GM12892 (cell line): ENCODE results near the gene ADCY1.

Experiments
- DNase-seq: peaks from one replicate; pipeline ENCODE4 v3.0.0; 2011; ENCODE audit not compliant: insufficient read length
- FAIRE-seq: peaks from 2 replicates; lab custom pipeline; 2011; peaks lifted over from hg19 to GRCh38; lab: Jason Lieb, UNC
- POLR2A ChIP-seq: IDR thresholded peaks from 2 replicates; pipeline ENCODE4 v1.6.1; 2011; ENCODE audit warnings: low read depth, low read length, control low read depth
- POLR2AphosphoS5 ChIP-seq: IDR thresholded peaks from 2 replicates; pipeline ENCODE4 v1.6.1; 2011; ENCODE audit warnings: low read depth, low read length, control low read depth
- TAF1 ChIP-seq: IDR thresholded peaks from 2 replicates; pipeline ENCODE4 v1.6.1; 2011; ENCODE audit warnings: low read depth, mild to moderate bottlenecking, control low read depth, low read length, borderline replicate concordance

The ADCY1 gene

DNA sequence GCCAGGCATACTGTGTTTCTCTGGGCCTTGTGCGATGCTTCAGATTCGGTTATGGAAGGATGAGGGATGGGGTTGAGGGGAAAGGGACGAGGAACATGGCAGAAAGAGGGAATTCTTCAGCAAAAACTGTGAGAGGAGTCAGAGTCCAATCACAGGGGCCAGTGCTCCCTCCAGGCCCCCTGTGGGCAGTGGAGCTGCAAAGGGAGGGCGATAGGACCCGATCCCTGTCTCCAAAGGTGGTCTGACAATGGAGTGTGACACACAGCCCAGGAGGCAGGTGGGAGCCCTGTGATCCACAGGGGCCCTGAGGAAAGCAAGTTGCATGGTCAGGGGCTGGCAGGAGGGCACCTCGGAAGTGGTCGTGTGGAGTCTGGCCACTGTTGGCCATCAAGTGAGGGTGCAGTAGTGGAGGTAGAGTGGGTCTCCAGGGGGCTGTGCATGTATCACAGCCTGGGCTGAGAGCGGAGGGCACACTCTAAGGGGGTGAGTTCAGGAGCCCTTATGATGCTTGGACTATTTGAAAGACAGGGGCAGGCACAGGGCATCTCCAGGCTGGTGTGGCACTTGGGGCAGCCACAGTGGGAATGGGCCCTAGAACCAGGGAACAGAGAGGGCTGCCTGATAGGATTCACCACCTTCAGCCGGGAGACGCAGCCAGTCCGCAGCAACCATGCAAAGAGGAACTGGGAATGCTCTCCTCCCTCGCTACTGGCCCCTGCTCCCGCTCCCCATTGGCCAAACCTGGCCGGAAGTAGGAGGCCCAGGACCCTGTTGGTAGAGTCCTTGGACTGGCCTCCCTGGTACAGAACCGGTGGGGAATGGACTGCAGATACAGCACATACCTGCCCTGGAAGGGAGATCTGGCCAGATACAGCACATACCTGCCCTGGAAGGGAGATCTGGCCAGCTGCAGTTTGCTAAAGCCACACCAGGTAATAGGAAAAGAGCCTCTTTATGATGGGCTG is 115.9 kb downstream of the ADCY1 start:
- no peak for TF ChIP-seq POLR2A
- TF ChIP-seq TAF1, result no peak
- no peak for TF ChIP-seq POLR2AphosphoS5
- no peak for DNase-seq
- FAIRE-seq, result no peak

DNA sequence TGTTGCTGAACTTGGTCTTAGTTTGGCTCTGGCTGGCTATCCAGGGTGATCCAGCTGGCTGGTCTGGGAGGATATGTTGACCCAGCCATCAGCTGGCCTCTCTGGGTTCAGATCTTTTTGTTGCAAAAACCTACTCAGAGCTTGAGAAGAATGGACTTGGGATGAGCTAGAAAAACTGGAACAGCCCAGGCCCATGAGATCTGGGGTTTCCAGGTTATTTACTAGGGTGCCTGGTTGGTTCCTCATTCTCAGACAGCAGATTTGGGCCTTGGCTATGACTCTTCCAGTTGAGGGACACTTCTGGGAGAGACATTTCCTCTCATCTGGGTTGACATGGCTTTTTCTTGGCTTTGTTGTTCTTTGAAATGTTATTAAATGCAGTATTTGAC is 116.6 kb downstream of the ADCY1 start:
- TF ChIP-seq POLR2AphosphoS5 (no peak), POLR2A (no peak), TAF1 (no peak)
- FAIRE-seq (no peak), DNase-seq (no peak)

DNA sequence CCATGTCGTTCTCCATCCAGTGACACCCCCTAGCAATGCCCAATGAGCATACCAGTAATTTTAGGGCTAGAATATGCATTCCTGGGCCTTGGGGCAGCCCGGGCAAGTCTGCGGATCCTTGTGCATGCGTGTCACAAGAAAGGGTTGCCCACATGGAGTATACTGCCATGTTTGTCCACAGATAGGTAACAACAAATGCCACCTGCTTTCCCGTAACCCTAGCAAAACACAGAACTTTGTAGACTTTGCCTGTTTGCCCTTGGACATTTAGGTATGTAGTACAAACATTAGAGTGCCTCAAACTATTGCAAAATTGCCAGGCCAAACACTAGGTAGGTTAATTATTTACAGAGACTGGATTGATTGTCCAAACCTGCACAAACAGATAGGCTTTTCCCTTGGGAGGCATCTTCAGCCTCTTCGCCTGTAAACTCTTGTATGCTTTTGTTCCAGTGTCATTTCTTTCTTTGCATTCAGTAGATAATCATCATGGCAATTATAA is 117.0 kb downstream of the ADCY1 start:
- FAIRE-seq (no peak), DNase-seq (no peak)

DNA sequence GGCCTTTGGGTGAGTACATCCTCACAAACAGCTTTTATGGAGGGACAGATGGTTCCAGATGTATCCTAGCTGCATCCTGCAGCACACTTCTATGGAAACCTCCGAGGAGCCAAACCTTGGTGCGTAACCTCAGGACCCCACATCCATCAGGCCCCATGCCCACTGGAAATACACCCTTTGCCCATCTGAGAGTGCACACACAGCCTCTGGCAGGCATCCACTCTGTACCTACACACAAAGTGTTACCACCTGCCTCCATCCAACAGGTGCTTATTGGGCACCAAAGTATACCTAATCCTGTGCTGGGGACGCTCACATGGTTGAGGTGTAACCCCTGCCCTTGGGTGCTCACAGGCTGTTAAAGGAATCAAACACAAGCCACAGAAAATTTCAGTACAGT is 117.9 kb downstream of the ADCY1 start:
- no peak for FAIRE-seq
- no peak for TF ChIP-seq POLR2A
- TF ChIP-seq POLR2AphosphoS5, result no peak
- no peak for TF ChIP-seq TAF1
- DNase-seq, result no peak

More for the DNA sequence above, 117.0 kb downstream of the ADCY1 start:
- no peak for TF ChIP-seq POLR2AphosphoS5
- TF ChIP-seq POLR2A, result no peak
- no peak for TF ChIP-seq TAF1

DNA sequence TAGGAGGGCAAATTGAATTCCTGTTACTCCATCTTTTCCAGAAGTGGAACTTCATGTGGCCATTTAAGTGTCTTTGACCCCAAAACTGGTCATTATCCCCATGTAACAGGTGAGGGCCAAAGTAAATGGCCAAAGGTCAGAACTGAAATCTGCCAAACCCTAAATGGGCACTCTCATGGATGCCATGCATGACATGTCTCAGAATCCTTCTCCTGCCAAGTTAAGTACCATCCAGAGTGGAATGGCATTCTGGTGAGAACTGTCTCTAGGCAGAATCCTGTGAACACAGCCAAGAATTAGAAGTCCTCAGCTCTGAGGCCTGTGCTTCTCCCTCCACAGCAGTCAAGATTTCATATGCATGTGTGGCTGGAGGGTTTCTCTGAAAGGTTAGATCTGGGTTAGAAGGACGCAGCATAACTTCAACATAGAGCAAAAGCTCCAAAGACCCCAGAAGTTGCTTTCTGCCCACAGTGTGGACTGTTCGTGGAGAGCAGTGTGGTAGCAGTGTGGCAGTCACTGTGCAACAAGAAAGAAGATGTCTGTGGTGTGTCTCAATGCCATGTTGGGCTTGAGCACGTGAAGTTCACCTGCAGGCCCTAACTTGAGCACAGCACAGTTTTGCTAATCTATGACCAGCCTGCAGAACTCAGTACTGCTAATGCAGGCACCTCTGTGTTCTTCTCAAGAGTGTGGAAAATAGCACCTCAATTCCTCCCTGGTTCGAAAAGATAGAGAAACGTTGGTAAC is 121.3 kb downstream of the ADCY1 start:
- TF ChIP-seq TAF1 (no peak), POLR2AphosphoS5 (no peak), POLR2A (no peak)
- FAIRE-seq, result no peak

DNA sequence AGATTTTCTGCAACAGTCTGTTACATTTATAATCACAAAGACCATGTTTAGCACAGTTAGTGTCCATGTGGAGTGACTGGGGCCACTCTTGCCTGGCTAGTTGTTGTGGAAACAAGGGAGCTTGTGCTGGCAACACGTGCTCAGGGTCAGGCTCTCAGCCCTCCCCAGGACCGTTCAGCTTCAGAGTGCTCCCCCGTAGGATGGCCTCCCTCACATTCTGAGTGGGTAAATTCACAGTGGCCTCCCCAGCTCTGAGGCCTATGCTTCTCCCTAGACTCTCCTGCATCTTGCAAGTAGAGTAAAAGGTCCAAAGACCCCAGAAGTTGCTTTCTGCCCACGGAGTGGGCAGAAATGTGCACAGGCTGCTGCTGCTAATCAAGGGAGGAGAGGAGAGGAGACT is 122.3 kb downstream of the ADCY1 start:
- DNase-seq (no peak), FAIRE-seq (no peak)
- TF ChIP-seq POLR2AphosphoS5, result no peak
- TF ChIP-seq TAF1, result no peak
- no peak for TF ChIP-seq POLR2A

More for the DNA sequence above, 121.3 kb downstream of the ADCY1 start:
- no peak for DNase-seq

GRCh38 chr7:45697576-45698136 is 123.5 kb downstream of the ADCY1 start:
- DNase-seq, result no peak
- no peak for TF ChIP-seq POLR2AphosphoS5
- no peak for TF ChIP-seq TAF1
- TF ChIP-seq POLR2A, result no peak
- FAIRE-seq, result no peak

- TF ChIP-seq POLR2AphosphoS5, result no peak
- no peak for TF ChIP-seq POLR2A
- no peak for TF ChIP-seq TAF1
- DNase-seq (no peak), FAIRE-seq (no peak)
These were observed 124.3 kb downstream of the ADCY1 start for GRCh38 chr7:45698303-45699014.

DNA sequence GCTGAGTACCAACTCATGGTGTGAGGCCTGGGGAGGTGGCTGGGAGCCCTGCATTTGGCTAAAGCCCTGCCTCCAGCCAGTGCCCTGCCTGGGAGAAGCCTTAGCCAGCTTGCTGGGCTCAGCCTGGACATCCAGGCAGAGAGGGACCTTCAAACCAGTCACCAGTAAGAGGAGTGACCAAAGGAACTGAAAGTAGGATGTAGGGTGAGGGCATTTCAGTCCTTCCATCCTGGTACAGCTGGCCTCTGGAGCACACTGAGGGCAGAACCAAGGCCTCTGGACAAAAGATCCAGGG is 124.8 kb downstream of the ADCY1 start:
- TF ChIP-seq POLR2AphosphoS5 (no peak), TAF1 (no peak), POLR2A (no peak)
- DNase-seq, result no peak
- FAIRE-seq, result no peak

DNA sequence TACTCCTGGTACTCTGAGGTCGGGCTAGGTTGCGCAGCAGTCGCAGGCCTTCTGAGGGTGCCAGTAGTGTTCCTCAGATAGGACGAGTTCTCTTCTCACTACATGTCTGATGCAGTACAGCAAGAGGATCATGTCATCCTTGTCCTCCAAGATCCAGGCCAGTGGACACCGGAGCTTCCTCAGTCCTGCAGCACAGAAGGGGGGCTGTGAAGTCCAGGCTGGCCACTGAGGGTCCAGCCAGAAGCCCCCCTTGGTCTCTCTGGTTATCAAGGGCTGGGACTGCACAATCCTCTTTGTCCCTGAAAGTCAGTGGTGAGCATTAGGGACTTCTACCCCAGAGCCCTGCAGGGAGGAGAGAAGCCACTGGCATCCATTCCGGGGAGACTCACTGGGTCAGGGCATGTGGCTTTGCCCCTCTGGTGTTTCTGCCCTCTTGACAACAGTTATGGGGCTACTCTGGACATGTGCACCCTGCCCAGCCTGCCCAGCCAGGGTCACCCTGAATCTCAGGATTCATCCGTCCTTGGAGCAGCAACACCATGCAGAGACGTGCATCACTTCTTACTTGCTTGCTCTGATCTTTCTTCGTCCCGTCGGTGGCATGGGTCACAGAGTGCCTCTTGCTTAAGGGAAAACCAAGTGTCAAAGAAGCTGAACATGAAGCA is 125.7 kb downstream of the ADCY1 start:
- FAIRE-seq, result no peak
- no peak for DNase-seq
- TF ChIP-seq POLR2AphosphoS5 (no peak), TAF1 (no peak), POLR2A (no peak)
